Left ventricle myocardium superior (tissue), 1 donor: ENCODE measurements around the gene RACGAP1. TPM values are rescaled to one million over a fixed set of nuclear protein-coding genes. Genes with fewer than 3 reads are reported as not detected.
A peak's percentile ranks its signal among the peaks of the same experiment; 100 is the strongest.

Experiments
- ATAC-seq: fragments of 200-7000 bp; cut with Tn5 transposase; one replicate; pipeline ENCODE4 v1.9.1; 2020; ENCODE audit warnings: mild to moderate bottlenecking, moderate library complexity
- DNase-seq: peaks from one replicate; pipeline ENCODE4 v3.0.0-alpha.2; 2020
- intact Hi-C: fragments of 100-400 bp; cut with micrococcal nuclease; formaldehyde crosslinking; loops from one replicate; pipeline ENCODE4 v1.11.0; 2022
- total RNA-seq: library from RNA; stranded (reverse); fragmentation: NEBNext Ultra II Directional; extraction: Animal tissue kit (Norgen Biotek cat#: 25700); gene quantifications from one replicate; pipeline ENCODE4 v1.2.1, GENCODE V29; 2021
- donor health status: DM: no; HTN: yes; CAD: no; lungs with severe emphysema.

Gene RACGAP1
- total RNA-seq, 1 donor from 2014 or later, result 3.4 TPM

DNA sequence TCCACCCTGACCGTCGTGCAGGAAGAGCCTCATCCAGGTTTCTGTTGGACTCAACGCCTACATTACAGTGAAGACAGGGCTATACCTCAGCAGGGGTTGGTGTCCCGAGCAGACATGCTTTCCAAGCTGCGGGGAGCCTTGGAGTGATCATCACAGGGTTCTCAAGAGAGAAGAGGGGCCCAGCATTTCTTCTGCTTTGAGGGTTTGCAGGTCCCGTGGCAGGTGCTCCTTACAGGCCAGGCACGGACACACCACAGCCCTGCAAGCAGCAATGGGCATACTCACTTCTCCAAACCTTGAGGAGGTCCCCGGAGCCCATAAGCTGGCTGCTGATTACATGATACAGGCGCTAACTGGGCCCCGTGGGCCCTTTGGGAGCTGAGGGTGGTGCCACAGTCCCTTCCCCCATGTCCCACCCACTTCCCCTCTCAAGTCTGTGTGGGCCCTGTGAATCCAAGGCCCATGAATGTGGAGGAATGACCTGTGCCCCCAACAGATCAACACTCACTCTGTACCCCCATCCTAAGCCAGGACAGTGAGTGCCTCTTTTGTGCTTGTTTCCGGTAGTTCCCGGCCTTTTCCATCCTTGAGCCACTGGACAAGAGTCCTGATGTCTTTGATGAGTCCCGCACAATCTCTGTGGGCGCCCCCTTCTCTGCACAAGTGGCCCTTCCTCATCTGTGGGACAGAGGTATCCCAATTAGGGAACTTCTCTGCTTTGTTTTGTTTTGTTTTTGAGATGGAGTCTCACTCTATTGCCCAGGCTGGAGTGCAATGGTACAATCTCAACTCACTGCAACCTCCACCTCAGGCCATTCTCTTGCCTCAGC lies 73.7 kb downstream of the RACGAP1 start:
- no peak for ATAC-seq
- intact Hi-C loops, result no loop called here
- DNase-seq, result no peak

DNA sequence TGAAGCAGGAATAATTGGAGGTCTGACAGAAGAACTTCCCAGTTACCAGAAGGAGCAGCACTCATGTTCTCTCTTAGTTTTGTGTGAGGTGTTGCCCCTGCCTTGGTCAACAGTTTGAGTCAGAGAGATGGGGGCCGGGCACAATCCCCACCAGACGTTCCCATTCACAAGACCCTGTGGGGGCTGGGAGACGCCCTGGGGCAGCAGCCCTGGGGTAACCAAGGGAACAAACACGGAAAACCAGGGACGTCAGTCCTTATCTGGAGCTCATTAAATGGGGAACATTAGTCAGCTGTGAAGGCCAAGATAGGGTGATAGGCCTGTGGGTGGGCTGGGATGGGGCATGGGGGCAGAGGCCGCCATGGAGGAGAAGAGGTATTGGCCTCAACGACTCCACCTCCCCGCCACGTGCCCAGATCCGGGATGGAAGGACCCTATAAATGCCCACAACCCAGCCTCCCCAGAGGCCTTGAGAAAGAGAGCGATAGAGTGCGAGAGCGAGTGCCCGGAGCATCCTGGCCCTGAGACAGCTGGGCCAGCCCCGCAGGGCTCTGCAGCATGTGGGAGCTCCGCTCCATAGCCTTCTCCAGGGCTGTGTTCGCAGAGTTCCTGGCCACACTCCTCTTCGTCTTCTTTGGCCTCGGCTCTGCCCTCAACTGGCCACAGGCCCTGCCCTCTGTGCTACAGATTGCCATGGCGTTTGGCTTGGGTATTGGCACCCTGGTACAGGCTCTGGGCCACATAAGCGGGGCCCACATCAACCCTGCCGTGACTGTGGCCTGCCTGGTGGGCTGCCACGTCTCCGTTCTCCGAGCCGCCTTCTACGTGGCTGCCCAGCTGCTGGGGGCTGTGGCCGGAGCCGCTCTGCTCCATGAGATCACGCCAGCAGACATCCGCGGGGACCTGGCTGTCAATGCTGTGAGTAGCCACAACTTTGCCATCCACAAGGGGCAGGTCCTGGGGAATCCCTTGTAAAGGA lies 74.7 kb downstream of the RACGAP1 start, which contains the start of gene AQP2:
TSS of gene AQP2 (plus strand) at position 465 of the 979 bp plus-strand sequence. CDS start at position 559, 94 bp downstream.
- DNase-seq (no peak), ATAC-seq (no peak)
- intact Hi-C loops, result no loop called here

DNA sequence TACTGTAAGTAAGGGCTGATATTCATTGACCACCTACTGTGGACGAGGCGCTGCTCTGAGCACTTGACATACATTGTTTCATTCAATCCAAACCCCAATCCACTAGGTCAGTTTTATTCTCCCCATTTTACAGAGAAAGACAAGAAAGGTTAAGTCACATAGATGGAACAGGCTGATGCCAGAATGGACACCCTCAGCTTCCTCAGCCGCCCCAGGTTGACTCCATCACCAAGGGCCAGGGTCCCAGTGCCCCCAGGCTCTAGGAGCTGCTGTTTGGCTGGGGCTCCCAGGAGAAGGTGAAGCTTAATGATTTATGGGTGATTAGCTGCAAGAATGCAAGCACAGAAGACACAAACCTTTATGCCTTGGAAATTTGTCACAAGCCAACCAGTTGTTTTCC lies 75.4 kb downstream of the RACGAP1 start:
- no peak for ATAC-seq
- intact Hi-C loops, result no loop called here

DNA sequence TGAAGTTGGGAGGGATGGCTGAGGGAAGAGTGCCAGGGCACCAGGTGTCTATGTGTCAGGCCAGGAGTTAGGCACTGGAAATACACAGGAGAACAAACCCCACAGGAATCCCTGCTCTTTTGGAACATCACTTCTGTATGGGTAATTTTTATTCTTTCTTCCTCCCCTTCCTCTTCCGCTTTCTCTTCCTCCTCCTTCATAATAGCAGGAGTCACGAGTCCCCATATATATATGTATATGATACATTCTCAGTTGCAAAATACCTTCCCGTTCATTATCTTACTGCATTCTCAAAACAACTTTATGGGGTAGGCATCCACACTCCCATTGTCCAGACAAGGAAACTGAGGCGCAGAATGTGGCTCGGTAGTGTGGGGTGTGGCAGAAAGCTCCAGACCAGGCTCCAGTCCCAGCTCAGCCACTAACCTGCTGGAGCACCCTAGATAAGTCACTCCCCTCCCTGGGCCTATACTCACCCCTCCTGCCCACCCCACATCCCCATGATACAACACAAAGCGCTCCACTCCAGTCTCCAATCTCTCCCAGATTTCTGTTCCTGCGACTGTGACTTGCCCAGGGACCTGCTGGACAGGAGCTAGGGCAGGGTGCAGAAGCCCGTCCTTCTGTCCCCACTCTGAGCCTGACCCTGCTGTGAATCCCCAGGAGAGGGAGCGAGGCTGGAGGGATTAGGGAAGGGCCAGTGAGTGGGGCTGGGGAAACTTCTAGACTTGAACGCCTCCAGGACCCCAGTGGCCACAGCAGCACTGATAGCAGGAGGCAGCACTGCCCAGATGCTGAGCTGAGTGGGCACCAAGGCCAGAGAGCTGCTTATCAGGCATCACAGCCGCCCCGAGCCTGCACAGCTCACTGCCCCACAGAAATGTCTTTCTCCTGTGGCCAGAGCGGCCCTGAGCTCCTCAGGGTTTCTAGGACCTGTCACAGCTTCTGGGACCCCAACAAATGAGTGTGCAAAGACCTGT lies 76.1 kb downstream of the RACGAP1 start:
- intact Hi-C loops, result no loop called here
- DNase-seq, result no peak
- no peak for ATAC-seq

More for the DNA sequence above, 75.4 kb downstream of the RACGAP1 start:
- DNase-seq, result no peak

DNA sequence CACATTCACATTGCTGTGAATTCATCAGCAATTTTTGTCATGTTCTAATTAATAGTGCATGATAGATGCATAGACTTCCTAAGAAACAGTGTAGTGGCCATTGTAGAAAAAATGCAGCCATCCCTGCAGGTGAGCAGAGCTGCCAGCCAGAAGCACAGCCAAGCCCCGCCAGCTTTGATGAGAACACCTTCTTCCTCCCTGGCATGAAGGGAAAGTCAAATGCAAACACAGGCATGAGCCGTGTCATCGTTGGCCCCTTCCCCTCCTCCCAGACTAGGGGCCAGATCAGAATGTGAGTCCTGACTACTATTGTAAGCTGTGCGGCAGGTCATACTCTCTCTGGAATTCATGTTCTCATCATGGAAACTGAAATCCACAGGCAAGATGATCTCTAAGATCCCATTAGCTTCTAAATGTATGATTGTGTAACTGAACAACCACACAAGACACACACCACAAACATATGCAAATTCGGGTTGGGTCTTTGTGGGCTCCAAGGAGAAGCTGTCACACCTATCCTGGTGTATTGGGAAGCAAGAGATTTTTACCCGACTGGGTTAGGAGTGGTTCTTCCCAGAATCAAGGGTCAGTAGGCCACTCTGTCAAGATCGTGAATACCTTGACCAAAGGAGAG lies 77.6 kb downstream of the RACGAP1 start:
- DNase-seq, result no peak
- intact Hi-C loops, result no loop called here
- ATAC-seq, result no peak

DNA sequence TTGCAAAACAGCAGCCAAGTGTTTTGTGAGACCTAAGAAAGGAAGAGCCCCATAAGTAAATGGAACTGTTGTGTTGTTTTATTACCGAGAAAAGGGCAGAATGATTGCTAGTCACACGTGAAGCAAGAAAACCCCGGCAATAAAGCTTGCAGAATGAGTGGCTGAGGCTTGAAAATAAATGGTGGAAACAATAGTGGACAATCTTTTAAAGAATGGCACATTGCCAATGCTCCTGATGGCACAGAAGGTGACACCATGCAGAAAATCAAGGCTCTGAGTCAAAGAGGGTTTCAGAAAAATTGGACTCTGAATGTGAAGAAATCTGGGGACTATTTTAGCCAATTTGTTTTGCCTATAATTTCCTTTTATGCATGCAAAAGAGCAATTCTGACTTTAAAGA lies 78.8 kb downstream of the RACGAP1 start:
- DNase-seq (no peak), ATAC-seq (no peak)
- intact Hi-C loops, result no loop called here

DNA sequence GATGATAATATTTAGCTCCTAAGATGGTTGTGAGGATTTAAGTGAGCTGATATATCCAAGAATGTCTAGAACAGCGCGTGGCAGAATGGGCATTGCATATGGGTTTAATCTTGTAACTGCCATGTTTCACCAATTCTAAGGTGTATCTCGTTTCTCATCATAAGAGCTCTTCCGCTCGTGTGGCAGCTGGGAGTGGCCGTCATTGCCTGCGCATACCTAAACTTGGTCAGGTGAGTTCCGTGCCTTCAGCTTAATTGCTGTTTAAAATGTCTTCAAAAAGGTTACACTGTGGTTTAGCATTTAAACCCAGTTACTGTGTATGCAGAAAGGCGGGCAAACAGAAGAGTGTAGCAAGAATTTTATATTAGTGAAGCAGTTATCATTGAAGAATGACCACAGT lies 79.2 kb downstream of the RACGAP1 start:
- DNase-seq (no peak), ATAC-seq (no peak)
- intact Hi-C loops, result no loop called here

DNA sequence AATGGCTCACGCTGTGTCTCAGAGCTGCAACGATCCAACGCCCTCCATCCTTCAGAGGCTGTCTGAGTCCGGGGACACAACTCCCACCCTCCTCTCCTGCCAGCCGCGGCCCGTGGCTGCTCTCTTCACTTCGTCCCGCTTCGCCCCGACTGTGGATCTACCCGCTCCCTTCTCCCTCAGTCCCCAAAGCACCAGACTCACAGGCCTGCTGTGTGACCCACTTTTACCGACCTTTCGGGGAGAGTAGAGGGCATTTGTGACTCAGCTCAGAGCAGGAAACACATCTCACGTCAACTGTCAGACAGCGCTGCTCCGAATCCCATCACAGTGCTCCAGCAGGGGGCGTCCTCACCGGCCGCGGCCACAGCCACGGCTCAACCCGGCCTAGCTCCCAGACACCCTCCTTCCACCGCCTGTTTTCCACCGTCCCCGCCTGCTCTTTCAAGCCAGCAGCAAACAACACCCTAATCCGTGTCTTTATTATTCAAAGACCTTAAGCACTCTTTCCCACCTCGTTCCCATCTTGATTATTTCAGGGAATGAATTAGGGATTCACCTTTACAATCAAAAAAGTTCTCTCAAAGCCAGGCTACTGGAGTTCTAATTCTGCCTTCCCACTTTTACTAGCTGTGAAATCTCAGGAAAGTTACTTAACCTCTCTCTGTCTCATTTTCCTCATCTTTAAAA lies 79.8 kb downstream of the RACGAP1 start:
- ATAC-seq (peak; percentile 98), DNase-seq (peak; percentile 91)
- intact Hi-C loops, result no loop called here

DNA sequence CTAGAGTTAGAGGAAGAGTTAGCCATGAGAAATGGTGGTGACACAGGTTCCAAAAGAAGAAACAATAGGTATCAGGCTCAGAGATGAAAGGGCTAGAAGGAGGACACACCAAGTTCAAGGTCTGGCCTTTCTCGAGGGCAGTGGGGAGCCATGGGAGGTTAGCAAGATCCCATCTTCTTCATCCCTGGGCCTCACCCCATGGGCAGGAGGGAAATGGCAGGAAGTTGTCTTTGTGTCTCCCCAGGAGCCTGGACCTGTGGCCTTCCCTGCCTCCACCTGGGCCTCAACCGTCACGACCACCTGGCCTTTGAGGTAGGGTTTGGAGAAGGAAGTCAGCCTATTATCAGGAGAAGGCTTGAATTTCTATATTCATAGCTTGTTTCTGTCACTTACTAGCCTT lies 80.6 kb downstream of the RACGAP1 start:
- no peak for ATAC-seq
- intact Hi-C loops, result no loop called here
- no peak for DNase-seq

DNA sequence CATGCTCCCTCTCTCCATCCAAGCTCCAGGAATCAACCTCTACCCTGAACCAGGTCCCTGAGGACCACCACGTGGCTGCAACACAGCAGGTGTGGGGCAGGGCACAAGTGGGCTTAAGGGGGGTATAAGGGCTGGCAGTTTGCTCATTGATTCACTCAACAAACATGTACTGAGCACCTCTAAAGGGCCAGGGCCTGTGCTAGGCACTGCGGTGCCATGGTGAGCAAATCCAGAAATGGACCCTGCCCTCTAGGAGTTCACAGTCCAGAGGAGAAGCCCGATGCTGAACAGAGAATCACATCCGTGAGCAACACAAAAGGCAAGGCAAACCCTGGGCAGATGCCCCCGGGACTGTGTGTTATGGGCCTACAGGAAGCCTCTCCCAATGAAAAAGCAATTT lies 81.2 kb downstream of the RACGAP1 start:
- DNase-seq, result no peak
- ATAC-seq, result no peak
- intact Hi-C loops, result no loop called here

DNA sequence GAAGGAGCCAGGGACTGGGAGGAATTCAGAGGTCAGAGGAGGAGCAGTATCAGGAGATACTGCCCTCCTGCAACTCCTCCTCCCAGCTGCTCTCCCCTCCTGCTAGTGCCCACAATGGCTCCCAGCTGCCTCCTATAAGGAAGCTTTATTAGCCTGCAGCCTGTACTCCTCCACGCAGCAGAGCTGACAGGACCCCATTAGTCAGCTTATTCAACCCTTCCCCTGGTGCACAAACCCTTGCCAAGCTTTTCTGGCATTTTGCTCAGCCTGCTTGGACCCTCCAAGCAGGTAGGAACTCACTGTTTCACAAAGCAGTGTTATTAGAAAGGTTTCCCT lies 81.7 kb downstream of the RACGAP1 start:
- intact Hi-C loops, result no loop called here

DNA sequence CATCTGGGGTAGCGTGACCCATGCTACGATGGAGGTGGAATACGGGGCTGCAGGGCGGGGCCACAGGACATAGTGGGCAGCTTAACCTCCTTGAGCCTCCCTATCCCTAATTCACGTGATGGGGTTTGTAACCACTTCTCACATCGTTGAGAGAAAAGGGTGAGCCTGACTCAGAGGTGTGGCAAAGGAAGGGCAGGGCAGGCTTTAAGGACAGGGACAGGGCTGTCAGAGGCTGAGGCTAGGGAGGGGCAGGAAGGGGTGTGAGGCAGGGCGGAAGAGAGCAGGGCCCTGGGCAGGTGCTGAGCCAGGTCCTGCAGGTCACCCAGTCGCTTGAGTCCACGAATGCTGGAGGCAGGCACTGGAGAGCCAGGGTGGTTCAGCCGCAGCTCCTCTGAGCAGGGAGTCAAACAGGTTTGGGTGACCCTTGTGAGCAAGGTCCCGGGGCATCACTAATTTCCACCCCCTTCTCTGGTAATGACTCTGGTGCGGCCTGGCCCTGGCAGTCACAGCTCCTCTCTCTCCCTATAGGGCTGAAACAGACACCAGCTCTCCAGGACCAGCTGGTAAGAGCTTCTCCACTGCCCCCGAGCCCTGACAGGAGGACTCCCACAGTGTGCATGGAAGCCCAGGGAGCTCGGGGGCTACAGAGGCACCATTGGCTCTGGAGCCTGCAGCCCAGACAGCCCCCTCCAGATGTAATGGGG lies 82.2 kb downstream of the RACGAP1 start:
- intact Hi-C loops, result no loop called here
- DNase-seq (no peak), ATAC-seq (no peak)

More for the DNA sequence above, 81.7 kb downstream of the RACGAP1 start:
- no peak for DNase-seq
- ATAC-seq, result no peak

DNA sequence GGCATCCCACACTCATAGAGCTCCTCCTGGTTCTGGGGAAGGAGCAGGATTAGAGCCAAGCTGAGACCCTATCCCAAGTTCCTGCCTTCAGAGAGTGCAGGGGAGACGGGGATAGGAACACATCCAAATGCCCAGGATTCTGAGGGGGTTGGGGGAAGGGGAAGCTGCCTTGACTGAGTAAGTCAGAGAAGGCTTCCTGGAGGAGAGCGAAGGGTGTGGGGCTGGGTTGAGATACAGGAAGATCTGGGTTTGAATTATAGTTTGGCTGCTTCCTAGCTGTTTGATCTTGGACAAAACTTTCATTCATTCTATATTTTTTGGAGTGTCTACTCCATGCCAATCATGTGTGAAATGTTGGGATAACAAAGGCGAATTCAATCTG lies 82.8 kb downstream of the RACGAP1 start:
- no peak for ATAC-seq
- DNase-seq, result no peak
- intact Hi-C loops, result no loop called here

DNA sequence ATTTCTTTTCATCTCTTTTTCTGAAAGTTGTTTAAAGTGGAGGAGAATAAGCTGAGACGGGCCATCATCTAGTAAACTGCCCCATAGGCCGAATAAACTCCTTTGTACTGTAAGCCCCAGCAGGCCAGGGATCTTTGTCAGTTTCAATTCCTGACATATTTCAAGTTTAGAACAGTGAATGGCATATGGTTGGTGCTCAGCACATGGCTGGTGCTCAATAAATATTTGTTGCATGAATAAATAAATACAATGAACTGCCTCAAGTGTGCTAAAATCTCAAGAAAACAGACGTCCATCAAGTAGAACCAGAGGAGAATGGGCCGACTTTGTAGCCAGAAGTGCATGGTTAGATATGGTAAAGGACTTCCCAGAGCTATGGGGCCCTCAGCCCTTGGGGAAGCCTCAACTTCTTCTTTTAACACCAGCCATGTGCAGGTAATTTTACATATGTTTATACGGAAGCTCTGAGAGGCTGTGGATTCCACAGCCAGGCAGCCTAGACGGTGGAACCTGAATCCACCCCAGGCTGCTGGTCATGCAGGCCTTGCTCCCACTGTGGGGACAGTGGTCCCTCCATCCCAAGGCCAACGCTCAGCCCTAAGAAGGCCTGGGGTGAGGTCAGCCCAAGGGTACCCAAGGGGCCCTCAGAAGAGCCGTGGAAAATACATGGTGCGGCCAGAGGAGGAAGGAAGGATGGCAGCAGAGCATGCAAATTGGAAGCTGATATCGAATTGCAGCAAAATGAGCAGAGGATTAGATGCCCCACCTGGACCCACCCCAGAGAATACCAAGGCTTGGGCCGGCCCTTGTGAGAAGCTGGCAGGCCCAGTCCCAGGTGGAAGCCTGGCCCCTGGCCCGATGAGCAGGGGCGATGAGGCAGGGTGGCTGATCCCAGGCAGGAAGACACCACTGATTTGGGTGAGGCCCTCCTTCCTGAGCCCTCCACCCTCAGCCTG lies 83.5 kb downstream of the RACGAP1 start:
- no peak for ATAC-seq
- no peak for DNase-seq
- intact Hi-C loops, result no loop called here

DNA sequence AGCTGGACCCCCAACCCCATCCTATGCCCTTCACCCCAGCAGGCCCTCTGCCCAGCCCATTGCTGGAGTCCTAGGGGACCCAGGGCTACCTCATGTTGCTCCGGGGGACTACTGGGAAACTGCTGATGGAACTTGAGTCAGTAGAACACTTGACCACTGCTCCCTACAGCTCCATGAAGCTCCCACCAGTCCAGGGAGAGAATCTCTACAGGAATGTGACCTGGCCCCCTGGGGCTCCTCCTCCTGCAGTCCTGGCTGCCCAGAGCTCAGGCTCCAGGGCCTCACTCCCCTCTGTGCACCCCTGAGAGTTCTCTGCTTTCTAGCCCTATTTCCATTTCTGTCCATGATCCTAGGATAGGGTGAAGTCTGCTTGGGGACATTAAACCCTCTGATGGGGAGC lies 85.6 kb downstream of the RACGAP1 start:
- no peak for DNase-seq
- ATAC-seq, result no peak
- intact Hi-C loops, result no loop called here

DNA sequence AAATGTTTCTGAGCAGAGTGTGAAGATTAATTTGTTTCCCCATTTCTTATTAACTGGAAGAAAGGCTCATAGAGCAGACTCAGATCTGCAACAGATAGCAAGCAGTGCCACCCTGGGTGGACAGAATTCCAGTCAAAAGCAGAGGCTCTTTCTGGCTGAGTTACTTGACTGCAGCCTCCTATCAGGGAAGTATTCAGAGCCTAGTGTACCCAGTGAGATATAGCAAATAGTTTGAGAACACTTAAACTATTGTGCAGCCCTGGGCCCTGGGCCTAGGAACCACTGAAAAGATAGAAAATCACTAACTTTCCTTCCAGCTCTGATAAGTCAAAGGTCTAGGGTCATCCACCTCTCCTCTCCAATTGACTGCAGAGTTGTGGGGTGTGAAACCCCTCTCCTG lies 86.0 kb downstream of the RACGAP1 start:
- intact Hi-C loops, result no loop called here

More for the DNA sequence above, 86.0 kb downstream of the RACGAP1 start:
- ATAC-seq (no peak), DNase-seq (no peak)
